GM23248 (cell line): ENCODE data around the gene TRPV3.

Source experiments
- EZH2 ChIP-seq: fragments of 200-600 bp; sonication (generic); IDR thresholded peaks from 2 replicates; pipeline ENCODE4 v1.6.1; 2018; ENCODE audit warnings: antibody characterized with exemption, mild to moderate bottlenecking; ENCODE audit not compliant: insufficient read depth, poor library complexity, severe bottlenecking
- EZH2phosphoT487 ChIP-seq: fragments of 200-600 bp; sonication (generic); IDR thresholded peaks from 2 replicates; pipeline ENCODE4 v1.6.1; 2018; ENCODE audit warnings: antibody characterized with exemption, moderate library complexity, mild to moderate bottlenecking, low read depth; ENCODE audit not compliant: insufficient read depth

- TF ChIP-seq EZH2phosphoT487: no peak
- TF ChIP-seq EZH2: no peak
Observed at GRCh38 chr17:3528880-3529511, 28.6 kb downstream of the TRPV3 start.
